H9 (cell line): ENCODE data around the gene IGSF10. TPM values are rescaled to one million over a fixed set of nuclear protein-coding genes. Genes with fewer than 3 reads are reported as not detected.
A peak's percentile ranks its signal among the peaks of the same experiment; 100 is the strongest.

ENCODE experiments used
- DNase-seq: peaks from one replicate; pipeline ENCODE4 v3.0.0-alpha.2; 2017
- H2AFZ ChIP-seq: one replicate; pipeline ENCODE4 v1.6.1; 2013; ENCODE audit warnings: mild to moderate bottlenecking, low read length, control low read depth, moderate library complexity
- H2AK5ac ChIP-seq: 2 replicates; pipeline ENCODE4 v1.6.1; 2013; ENCODE audit warnings: low read length, control low read depth, mixed read lengths; ENCODE audit not compliant: insufficient read length
- H2BK120ac ChIP-seq: one replicate; pipeline ENCODE4 v1.6.1; 2013; ENCODE audit warnings: low read depth, mild to moderate bottlenecking, low read length, control low read depth, inconsistent platforms; ENCODE audit not compliant: poor library complexity, severe bottlenecking
- H2BK12ac ChIP-seq: 2 replicates; pipeline ENCODE4 v1.6.1; 2013; ENCODE audit warnings: low read length, control low read depth, mixed read lengths, low read depth; ENCODE audit not compliant: insufficient read length
- H2BK15ac ChIP-seq: 2 replicates; pipeline ENCODE4 v1.6.1; 2013; ENCODE audit warnings: low read depth, low read length, control low read depth
- H2BK20ac ChIP-seq: one replicate; pipeline ENCODE4 v1.6.1; 2013; ENCODE audit warnings: low read depth, mild to moderate bottlenecking, low read length, control low read depth, inconsistent platforms; ENCODE audit not compliant: poor library complexity, severe bottlenecking
- H2BK5ac ChIP-seq: 2 replicates; pipeline ENCODE4 v1.6.1; 2013; ENCODE audit warnings: low read length, control low read depth, mixed read lengths; ENCODE audit not compliant: insufficient read length
- H3K14ac ChIP-seq: 2 replicates; pipeline ENCODE4 v1.6.1; 2013; ENCODE audit warnings: low read length, control low read depth; ENCODE audit not compliant: insufficient read depth
- H3K18ac ChIP-seq: 2 replicates; pipeline ENCODE4 v1.6.1; 2013; ENCODE audit warnings: low read depth, mild to moderate bottlenecking, mixed read lengths, low read length, control low read depth; ENCODE audit not compliant: insufficient read length
- H3K23ac ChIP-seq: 2 replicates; pipeline ENCODE4 v1.6.1; 2013; ENCODE audit warnings: low read length, control low read depth, mixed read lengths, low read depth; ENCODE audit not compliant: insufficient read length
- H3K23me2 ChIP-seq: 2 replicates; pipeline ENCODE4 v1.6.1; 2013; ENCODE audit warnings: low read depth, mild to moderate bottlenecking, mixed read lengths, low read length, control low read depth; ENCODE audit not compliant: insufficient read length, poor library complexity, severe bottlenecking
- H3K27ac ChIP-seq: 2 replicates; pipeline ENCODE4 v1.5.1; 2013; ENCODE audit warnings: low read length, control low read depth, mixed read lengths, low read depth; ENCODE audit not compliant: insufficient read length
- H3K27me3 ChIP-seq: 2 replicates; pipeline ENCODE4 v1.6.1; 2013; ENCODE audit warnings: low read length, control low read depth, inconsistent platforms; ENCODE audit not compliant: insufficient read depth
- H3K4ac ChIP-seq: 2 replicates; pipeline ENCODE4 v1.6.1; 2013; ENCODE audit warnings: low read depth, mild to moderate bottlenecking, control low read depth, inconsistent platforms, low read length, moderate library complexity
- H3K4me1 ChIP-seq: 2 replicates; pipeline ENCODE4 v1.6.1; 2013; ENCODE audit warnings: low read length, control low read depth, inconsistent platforms; ENCODE audit not compliant: insufficient read depth
- H3K4me2 ChIP-seq: 2 replicates; pipeline ENCODE4 v1.6.1; 2013; ENCODE audit warnings: low read length, control low read depth, mixed read lengths; ENCODE audit not compliant: insufficient read length, insufficient read depth
- H3K56ac ChIP-seq: 2 replicates; pipeline ENCODE4 v1.6.1; 2013; ENCODE audit warnings: low read depth, mild to moderate bottlenecking, mixed read lengths, low read length, control low read depth; ENCODE audit not compliant: insufficient read length
- H3K79me1 ChIP-seq: 2 replicates; pipeline ENCODE4 v1.6.1; 2013; ENCODE audit warnings: low read depth, mild to moderate bottlenecking, moderate library complexity, low read length, control low read depth, inconsistent platforms; ENCODE audit not compliant: insufficient read depth, poor library complexity, severe bottlenecking
- H3K79me2 ChIP-seq: 2 replicates; pipeline ENCODE4 v1.6.1; 2013; ENCODE audit warnings: low read length, control low read depth, inconsistent platforms; ENCODE audit not compliant: insufficient read depth
- H3K9ac ChIP-seq: 2 replicates; pipeline ENCODE4 v1.6.1; 2013; ENCODE audit warnings: low read length, control low read depth, mixed read lengths; ENCODE audit not compliant: insufficient read length; ENCODE audit errors: extremely low read depth
- H3K9me3 ChIP-seq: one replicate; pipeline ENCODE4 v1.6.1; 2013; ENCODE audit warnings: low read depth, low read length, inconsistent platforms; ENCODE audit not compliant: control insufficient read depth
- H3T11ph ChIP-seq: one replicate; pipeline ENCODE4 v1.6.1; 2013; ENCODE audit warnings: mild to moderate bottlenecking, low read length, control low read depth, inconsistent platforms
- H4K20me1 ChIP-seq: one replicate; pipeline ENCODE4 v1.6.1; 2013; ENCODE audit not compliant: control insufficient read depth, insufficient read length, insufficient read depth
- H4K5ac ChIP-seq: 2 replicates; pipeline ENCODE4 v1.6.1; 2013; ENCODE audit warnings: low read depth, mild to moderate bottlenecking, mixed read lengths, low read length, control low read depth; ENCODE audit not compliant: insufficient read length
- H4K8ac ChIP-seq: replicated peaks from 2 replicates; pipeline ENCODE4 v1.6.1; 2013; ENCODE audit warnings: low read length, control low read depth, mixed read lengths, low read depth; ENCODE audit not compliant: insufficient read length
- H4K91ac ChIP-seq: 2 replicates; pipeline ENCODE4 v1.6.1; 2013; ENCODE audit warnings: low read depth, mild to moderate bottlenecking, moderate library complexity, mixed read lengths, low read length, control low read depth; ENCODE audit not compliant: insufficient read length
- H3K27ac Mint-ChIP-seq, 3 experiments: 2 replicates in 2 of 3; 3 replicates in 1 of 3; pipeline ENCODE4 v1.8.0; 2020 to 2021; ENCODE audit warnings: mixed read lengths in 3 of 3, mild to moderate bottlenecking in 1 of 3, moderate library complexity in 1 of 3
- H3K27me3 Mint-ChIP-seq: 2 replicates; pipeline ENCODE4 v1.8.0; 2021; ENCODE audit warnings: low read depth, mild to moderate bottlenecking, moderate library complexity, mixed read lengths
- H3K36me3 Mint-ChIP-seq, 3 experiments: 2 replicates in 2 of 3; 3 replicates in 1 of 3; pipeline ENCODE4 v1.8.0; 2020 to 2021; ENCODE audit warnings: low read depth in 3 of 3, mixed read lengths in 3 of 3; ENCODE audit not compliant: insufficient read depth in 1 of 3
- H3K4me1 Mint-ChIP-seq, 2 experiments: 2 replicates each; pipeline ENCODE4 v1.8.0; 2020; ENCODE audit warnings: mixed read lengths in 2 of 2
- H3K4me3 Mint-ChIP-seq, 2 experiments: 2 replicates in 1 of 2; 3 replicates in 1 of 2; pipeline ENCODE4 v1.8.0; 2020 to 2021; ENCODE audit warnings: mild to moderate bottlenecking in 2 of 2, mixed read lengths in 2 of 2, moderate library complexity in 1 of 2
- H3K9me3 Mint-ChIP-seq, 2 experiments: 2 replicates in 1 of 2; 3 replicates in 1 of 2; pipeline ENCODE4 v1.8.0; 2020; ENCODE audit warnings: mild to moderate bottlenecking in 2 of 2, mixed read lengths in 2 of 2, moderate library complexity in 1 of 2
- CTCF ChIP-seq: fragments of 200-600 bp; sonication (generic); conservative IDR thresholded peaks from 3 replicates; pipeline ENCODE4 v1.8.0; 2021; ENCODE audit warnings: antibody characterized with exemption, mild to moderate bottlenecking
- WGBS: extraction: QIAGEN DNeasy Blood & Tissue Kit; methylation state at CpG from one replicate; pipeline ENCODE4 v1.1.7; 2013; ENCODE audit warnings: missing lambda C conversion rate, low lambda C conversion rate, mixed read lengths; ENCODE audit not compliant: insufficient read length; ENCODE audit errors: extremely low coverage; 5-methylcytosine and 5-hydroxymethylcytosine counted together
- total RNA-seq: library from RNA; stranded (reverse); gene quantifications from 2 replicates; pipeline ENCODE4 v1.2.1, GENCODE V29; 2021

Gene IGSF10
- total RNA-seq, 1 experiment from 2014 or later, result 0.20 TPM

- no peak for TF ChIP-seq CTCF
- Histone ChIP-seq H3K23ac (no peak overlapping the region), H3K27ac (no peak overlapping the region), H4K91ac (no peak overlapping the region), H3K9ac (no peak overlapping the region), H3K79me2 (no peaks in the 10 kb centered on the region), H3K9me3 (no peaks in the 10 kb centered on the region), H2AFZ (peak overlapping the region; percentile 8), H4K8ac (no peak overlapping the region), H2BK12ac (no peak overlapping the region), H2BK5ac (no peak overlapping the region), H2BK15ac (no peak overlapping the region), H3T11ph (no peak overlapping the region), H2BK120ac (no peak overlapping the region), H3K23me2 (peaks cover 7% of the 10 kb centered on the region), H3K56ac (no peak overlapping the region), H4K20me1 (no peaks in the 10 kb centered on the region), H3K18ac (no peak overlapping the region), H4K5ac (no peak overlapping the region), H2BK20ac (no peak overlapping the region), H3K27me3 (no peaks in the 10 kb centered on the region), H3K79me1 (no peaks in the 10 kb centered on the region), H3K4me2 (peak overlapping the region; percentile 68), H3K4me1 (no peaks in the 10 kb centered on the region), H3K14ac (no peak overlapping the region), H2AK5ac (no peak overlapping the region), H3K4ac (no peak overlapping the region)
- H3K4me3 Mint-ChIP-seq, result peak overlapping the region; percentile 68 to 77
- H3K9me3 Mint-ChIP-seq, result no peaks in the 10 kb centered on the region; a peak in 2 of 5 replicates
- H3K27me3 Mint-ChIP-seq, result peaks cover 8% of the 10 kb centered on the region
- H3K36me3 Mint-ChIP-seq, result no peaks in the 10 kb centered on the region
- no CpG with 5 or more reads among the region's 2 CpGs for WGBS
- DNase-seq, result no peak
- no peak overlapping the region for H3K27ac Mint-ChIP-seq
- H3K4me1 Mint-ChIP-seq, result peaks cover 3 to 4% of the 10 kb centered on the region in 2 experiments; a peak in 3 of 4 replicates
Observed at GRCh38 chr3:151460228-151460627, 633 bp downstream of the IGSF10 start.
